DMS 273 (cell line): ENCODE measurements around the gene UBL7.

Experiments used
- DNase-seq: peaks from one replicate; lab custom pipeline; 2025; ENCODE audit not compliant: unreplicated experiment; lab: John Stamatoyannopoulos, UW

UBL7 gene

GRCh38 chr15:74424901-74425528 is 35.9 kb downstream of the UBL7 start:
- DNase-seq: no peak

GRCh38 chr15:74423431-74424257 is 37.3 kb downstream of the UBL7 start:
- no peak for DNase-seq

GRCh38 chr15:74422652-74423430 is 38.1 kb downstream of the UBL7 start:
- no peak for DNase-seq

- DNase-seq: no peak
These were observed 38.7 kb downstream of the UBL7 start for GRCh38 chr15:74422265-74422651.

- no peak for DNase-seq
These were observed 39.4 kb downstream of the UBL7 start for GRCh38 chr15:74421302-74422245.

DNA sequence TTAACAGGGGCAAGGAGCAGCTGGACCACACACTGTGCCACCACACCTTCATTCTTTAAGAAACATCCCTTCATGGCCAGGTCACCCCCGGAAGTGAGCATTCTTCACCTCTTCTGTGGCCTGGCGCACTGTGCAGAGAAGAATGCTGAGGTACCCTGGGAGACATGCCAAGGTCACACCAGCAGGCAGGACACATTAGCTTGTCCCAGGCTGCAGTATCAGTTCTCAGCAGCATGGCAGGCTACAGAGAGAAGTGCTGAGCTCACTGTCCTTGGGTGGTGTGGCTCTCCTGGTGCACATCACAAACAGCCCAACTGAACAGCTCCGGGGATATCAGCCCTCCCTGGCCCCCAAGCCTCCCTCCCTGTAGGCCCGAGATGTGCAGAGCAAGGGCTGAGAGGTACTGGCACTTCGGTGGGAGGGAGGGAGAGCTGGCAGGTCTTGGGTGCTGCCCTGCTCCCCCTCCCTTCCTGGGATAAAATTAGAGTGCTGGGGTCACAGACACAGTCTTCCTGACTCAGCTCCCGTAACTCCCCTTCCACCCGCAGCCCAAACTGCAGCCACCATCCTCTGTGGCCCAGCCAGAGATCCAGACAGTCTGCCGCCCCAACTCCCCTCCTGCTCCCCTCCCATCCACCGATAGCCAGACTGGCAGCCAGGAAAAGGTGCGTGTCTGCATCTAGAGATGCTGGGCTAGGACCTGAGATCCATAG is 40.6 kb downstream of the UBL7 start:
- no peak for DNase-seq

DNA sequence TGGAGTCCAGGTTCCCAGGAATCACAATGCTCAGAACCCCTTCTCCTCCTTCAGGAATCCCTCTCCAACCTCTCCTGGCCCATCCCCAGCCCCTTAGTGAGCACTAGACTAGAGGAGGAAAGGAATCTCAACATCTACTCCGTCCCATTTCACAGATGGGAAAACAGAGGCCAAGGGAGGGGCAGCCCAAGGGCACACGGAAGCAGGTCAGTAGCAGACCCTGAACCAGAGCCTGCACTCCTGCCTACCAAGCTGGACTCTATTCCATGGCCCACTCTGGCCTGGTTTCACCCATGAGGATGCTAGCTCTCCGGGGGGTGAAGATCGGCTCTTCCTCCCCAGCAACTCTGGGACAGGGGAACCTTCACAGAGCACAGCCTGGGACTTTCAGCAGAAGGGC is 41.5 kb downstream of the UBL7 start:
- DNase-seq: no peak

GRCh38 chr15:74418575-74419338 is 42.2 kb downstream of the UBL7 start:
- no peak for DNase-seq

GRCh38 chr15:74417670-74418069 is 43.3 kb downstream of the UBL7 start:
- no peak for DNase-seq

DNA sequence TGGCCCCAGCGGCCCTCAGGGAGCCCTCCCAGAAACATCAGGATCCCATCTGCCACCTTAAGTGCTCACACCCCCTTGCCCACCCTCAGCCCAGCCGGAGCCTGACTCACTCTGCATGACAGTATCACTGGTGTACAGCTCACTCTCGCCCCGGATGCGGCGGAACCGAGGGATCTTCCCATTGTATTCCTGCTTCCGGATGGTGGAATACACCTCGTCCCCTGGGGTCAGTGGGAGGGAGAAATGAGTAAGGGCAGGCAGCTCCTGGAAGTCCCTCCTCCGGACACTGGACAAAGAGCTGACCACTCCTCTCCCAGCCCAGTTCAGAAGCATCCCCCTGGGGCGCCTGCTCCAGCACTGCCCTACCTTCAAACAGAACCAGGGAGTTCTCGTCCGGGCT is 43.7 kb downstream of the UBL7 start:
- peak; percentile 10 for DNase-seq

DNA sequence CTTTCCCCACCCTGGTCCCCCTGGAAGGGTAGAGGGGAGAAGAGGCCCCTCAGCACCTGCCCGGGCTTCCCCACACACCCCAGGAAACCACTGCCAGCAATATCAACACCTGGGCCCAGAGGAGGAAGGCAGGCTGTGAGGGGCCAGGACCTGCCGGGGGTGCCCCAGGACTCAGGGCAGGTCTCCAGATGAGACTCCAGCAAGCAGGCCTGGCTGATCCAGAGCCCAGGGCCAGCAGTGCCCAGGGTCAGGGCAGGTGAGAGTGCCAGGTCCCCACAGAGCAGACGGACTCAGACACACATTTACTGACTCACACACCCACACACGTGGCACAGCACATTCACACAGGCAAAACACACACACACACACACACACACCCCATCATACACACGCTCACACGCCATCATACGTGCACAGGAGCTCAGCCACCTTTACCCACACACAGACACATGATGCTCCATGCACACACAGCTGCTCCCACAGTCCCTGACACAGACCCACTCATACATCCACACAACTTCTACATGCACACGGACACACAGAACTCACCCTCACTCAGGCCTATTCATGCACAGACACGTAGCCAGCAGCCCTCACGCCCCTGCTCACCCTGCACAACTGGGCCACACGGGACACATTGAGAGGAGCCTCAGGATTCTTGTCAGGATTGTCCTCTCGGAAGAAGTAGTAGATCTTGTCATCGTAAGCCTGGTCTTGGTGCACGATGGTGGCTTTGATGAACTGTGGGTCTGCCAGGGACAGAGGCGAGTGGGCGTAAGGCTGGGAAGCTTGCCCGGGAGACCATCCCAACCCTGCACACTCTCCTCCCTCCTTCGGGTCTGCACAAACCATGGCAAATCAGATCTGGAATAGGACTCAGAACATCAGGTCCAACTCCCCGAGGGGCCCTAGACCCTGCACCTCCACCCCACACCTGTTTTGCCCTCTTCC is 44.7 kb downstream of the UBL7 start:
- DNase-seq: peak; percentile 14

DNA sequence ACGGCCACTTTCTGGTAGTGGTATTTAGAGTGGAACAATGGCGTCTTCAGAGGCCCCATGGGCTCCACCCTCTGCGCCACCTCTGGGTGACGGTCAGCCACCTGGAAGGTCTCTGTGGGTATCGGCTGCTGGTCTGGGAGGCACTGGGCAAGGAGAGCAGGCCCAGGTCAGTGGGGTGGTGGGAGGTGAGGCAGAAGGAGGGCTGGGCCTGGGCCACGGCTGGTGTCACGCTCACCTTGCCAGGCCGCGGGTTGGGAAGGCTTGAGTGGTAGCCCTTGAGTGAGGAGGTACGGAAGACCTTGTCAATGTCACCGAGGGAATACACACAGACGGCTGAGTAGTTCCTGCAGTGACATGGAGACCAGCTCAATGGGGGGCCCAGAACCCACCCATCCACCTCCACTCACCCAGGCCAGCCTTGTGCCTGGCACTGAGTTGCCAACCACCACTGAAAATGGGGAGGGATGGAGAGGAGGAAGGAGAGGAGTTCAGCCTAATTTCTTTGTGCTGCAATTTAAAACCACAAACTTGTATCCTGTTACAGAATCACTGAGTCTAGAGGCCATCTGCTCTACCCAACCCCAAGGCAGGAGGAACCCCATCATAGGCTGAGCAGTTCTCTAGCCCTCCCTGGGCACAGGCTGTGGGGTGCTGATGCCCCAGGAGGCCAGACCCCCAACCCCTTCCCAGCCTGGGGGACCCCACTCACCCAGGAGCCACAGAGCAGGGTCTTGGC is 46.2 kb downstream of the UBL7 start:
- DNase-seq: peak; percentile 8

DNA sequence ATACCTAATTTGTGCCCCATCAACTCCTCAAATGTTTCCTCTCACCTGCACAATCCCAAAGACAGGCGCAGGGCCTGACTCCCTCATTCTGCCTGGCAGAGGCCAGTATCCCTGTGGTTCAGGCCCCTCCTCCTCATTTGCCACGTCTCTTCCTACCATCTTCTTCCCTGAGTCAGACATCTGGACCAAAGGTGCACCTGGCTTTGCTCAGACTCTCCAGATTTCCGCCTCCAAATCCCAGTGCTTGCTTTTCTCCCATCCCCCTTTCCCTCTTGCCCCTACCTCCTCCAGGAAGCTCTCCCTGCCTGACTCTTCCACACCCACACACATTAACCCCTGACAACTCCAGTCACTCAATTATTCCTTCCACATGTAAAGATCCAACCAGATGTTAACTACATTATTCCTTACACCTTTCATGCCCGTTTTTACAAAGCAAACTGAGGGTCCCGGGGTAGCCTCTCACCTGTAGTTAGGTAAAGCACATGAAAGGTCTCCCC is 46.8 kb downstream of the UBL7 start:
- DNase-seq: no peak

- DNase-seq: no peak
These were observed 47.4 kb downstream of the UBL7 start for GRCh38 chr15:74413350-74414080.

- no peak for DNase-seq
These were observed 48.8 kb downstream of the UBL7 start for GRCh38 chr15:74412159-74412558.

GRCh38 chr15:74411686-74412085 is 49.3 kb downstream of the UBL7 start:
- no peak for DNase-seq

- DNase-seq: no peak
These were observed 50.5 kb downstream of the UBL7 start for GRCh38 chr15:74410502-74410901.
